G401 (cell line): Measurements from ENCODE around the gene CELF2. TPM values are rescaled to one million over a fixed set of nuclear protein-coding genes. Genes with fewer than 3 reads are reported as not detected.

Experiments used
- DNase-seq: peaks from one replicate; pipeline ENCODE4 v3.0.0-alpha.2; 2015; ENCODE audit warnings: low spot score
- in situ Hi-C: cut with HindIII; loops from 2 replicates; pipeline ENCODE4 v1.10.0; 2016; ENCODE audit warnings: low sequenced_read_pairs, mixed read lengths
- total RNA-seq: library from RNA; depleted of rRNA; stranded (reverse); fragments of >200 nt; shearing (Covaris generic); gene quantifications from 2 replicates; pipeline ENCODE4 v1.2.3, GENCODE V29; 2014

The CELF2 gene
- total RNA-seq, 1 experiment from 2014 or later, result 0.51 TPM

DNA sequence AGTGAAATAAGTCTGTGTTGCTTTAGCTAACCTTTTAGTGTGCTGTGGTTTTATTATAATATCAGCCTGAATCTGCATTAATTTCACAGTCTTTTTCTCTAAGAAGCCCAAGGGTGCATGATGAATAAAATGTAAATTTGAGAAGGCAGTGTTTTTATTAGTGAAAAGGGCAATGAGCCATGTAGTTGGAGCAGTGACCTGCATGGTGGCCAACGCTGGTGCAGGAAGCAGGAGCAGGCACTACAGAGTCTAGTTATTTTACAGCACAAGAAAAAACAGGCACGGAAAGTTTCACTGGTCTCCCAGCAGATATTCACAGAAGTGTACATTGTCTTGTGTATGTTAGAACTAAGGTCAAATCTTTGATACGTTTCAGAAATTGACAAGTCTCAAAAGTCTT, 247.8 kb downstream of the CELF2 start:
- DNase-seq, result peak; percentile 65
- in situ Hi-C loops, result no loop called here

DNA sequence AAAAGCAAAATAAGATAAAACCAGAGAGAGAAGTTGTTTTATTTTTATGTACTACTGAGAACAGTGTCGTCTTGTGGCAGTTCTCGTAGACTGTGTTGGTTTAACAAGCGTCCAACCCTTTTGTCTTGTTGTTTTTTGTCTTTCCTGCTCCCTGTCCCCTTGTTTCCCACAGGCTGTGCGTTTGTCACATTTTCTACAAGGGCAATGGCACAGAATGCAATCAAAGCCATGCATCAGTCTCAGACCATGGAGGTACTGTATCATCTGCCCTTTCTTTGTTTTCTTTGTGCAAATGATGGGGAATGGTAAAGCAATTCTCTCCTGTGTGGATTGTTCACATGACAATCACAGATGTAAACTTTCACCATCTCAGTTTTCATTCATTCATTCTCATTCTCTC, 248.8 kb downstream of the CELF2 start:
- in situ Hi-C loops, result no loop called here
- DNase-seq, result no peak

- DNase-seq, result peak; percentile 58
- in situ Hi-C loops, result no loop called here
These were observed 252.6 kb downstream of the CELF2 start for GRCh38 chr10:11270135-11270857.

GRCh38 chr10:11270858-11271179, 253.1 kb downstream of the CELF2 start:
- no peak for DNase-seq
- in situ Hi-C loops, result no loop called here

DNA sequence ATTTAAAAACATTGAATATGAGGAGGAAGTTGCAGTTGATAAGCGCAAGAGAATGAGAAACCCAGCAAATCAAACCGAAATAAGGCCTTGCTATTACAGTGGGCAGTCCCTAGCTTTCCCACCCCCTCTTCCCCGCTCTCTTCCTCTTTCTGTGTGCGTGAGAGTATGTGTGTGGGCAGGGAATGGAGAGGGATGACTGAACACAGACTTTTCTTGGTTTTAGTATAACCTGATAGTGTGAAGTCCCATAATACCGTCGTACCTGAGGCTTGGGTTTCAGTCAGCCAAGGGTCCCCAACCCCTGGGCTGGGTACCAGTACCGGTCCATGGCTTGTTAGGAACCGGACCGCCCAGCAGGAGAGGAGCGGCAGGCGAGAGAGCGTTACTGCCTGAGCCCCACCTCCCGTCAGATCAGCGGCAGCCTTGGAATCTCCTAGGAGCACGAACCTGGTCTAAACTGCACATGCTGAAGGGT, 255.3 kb downstream of the CELF2 start:
- in situ Hi-C loops, result no loop called here
- no peak for DNase-seq

- DNase-seq, result no peak
- in situ Hi-C loops, result no loop called here
These were observed 256.8 kb downstream of the CELF2 start for GRCh38 chr10:11274452-11274851.

DNA sequence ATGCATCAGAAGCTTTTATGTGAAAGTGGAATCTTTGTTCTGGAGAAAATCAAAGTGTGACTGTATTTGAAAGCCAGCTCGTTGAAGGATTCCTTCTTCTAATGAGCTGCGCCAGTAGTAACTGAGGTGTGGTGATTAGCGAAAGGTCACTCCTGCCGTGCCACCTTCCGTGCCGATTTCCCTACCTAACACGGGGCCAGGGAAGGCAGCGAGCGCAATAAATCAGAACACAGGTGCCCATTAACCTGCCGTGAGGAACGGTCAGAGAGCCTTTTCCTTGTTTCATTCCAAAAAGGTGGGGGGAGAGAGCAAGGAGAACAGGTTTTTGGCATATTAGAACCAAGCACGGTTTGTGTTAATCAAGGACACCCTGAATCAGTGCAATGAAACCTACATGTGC, 258.0 kb downstream of the CELF2 start:
- peak; percentile 43 for DNase-seq
- in situ Hi-C loops, result no loop called here

- DNase-seq, result peak; percentile 48
- in situ Hi-C loops, result no loop called here
These were observed 258.8 kb downstream of the CELF2 start for GRCh38 chr10:11276449-11276990.

GRCh38 chr10:11279314-11279713, 261.6 kb downstream of the CELF2 start:
- in situ Hi-C loops, result no loop called here
- peak; percentile 36 for DNase-seq

- DNase-seq, result no peak
These were observed 262.7 kb downstream of the CELF2 start for GRCh38 chr10:11280187-11280932.

DNA sequence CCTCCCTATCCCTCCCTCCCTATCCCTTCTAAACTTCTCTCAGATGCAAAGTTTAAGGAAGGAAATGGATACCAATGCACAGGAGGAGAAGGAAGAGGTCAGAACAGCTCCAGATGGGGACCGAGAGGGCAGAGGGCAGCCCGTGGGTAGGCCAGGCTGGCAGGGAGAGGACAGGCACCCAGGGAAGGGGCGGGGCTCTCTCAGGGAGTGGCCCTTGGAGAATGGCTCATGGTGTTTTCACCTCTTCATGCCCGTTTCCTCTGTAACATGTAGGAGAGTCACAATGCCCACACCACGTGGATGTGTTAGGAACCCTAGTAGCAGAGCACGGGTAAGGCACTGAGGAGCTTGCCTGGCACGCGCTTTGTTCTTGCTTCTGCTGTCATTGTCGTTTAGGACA, 264.5 kb downstream of the CELF2 start:
- DNase-seq, result no peak
- in situ Hi-C loops, result no loop called here

More at GRCh38 chr10:11280187-11280932, 262.7 kb downstream of the CELF2 start:
- in situ Hi-C loops, result no loop called here

DNA sequence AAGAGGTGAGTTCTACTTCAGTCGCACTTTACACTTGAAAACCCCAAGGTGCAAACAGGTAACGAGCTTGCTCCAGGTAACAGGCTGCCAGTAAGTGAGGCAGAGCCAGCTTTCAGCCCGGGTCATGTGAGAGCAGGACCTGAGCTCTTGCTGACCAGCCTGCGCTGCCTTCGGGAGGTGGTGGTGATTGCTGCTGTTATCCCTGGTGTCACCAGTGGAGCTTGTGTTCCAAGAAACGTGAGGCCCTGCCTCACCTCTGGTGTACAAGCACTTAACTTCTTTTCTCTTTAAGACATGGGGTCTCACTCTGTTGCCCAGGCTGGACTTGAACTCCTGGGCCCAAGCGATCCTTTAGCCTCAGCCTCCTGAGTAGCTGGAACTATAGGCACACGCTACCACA, 265.0 kb downstream of the CELF2 start:
- DNase-seq, result no peak
- in situ Hi-C loops, result no loop called here

DNA sequence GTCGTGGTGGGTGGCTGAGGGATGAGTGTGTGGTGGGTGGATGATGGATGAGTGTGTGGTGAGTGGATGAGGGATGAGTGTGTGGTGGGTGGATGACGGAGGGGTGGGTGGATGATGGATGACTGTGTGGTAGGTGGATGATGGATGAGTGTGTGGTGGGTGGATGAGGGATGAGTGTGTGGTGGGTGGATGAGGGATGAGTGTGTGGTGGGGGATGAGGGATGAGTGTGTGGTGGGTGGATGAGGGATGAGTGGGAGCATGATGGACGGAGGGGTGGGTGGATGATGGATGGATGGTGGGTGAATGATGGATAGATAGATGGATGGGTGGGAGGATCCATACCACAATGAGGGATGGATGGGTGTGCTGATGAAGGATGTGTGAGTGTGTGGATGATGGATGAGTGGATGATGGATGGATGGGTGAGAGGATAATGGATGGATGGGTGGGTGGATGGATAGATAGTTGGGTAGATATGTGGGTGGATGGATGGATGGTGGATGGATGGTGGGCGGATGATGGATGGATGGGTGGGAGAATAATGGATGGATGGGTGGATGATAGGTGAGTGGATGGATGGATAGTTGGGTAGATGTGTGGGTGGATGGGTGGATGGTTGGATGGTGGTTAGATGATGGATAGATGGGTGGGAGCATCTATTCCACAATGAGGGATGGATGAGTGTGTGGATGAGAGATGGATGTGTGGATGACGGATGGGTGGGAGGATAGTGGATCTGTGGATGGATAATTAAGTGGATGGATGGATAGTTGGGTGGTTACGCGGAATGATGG, 266.8 kb downstream of the CELF2 start:
- no peak for DNase-seq
- in situ Hi-C loops, result no loop called here

DNA sequence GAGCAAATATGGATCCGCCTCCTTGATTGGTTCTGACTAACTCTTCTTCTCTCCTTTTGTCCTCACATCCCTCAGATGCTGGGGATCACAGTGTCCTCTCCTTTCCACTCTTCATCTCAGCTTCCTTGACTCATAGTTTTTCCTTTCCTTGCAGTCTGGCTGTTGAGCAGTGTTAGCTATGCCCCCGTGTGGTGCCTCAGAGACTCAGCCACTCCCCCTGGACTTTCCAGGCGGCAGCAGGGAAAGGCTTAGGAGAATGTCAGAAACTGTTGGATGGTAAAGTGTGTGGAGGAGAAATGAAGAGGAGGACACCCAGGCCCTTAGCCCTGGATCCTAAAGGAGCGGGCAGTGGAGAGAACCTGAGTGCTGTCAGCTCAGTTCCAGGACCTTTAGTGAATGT, 267.5 kb downstream of the CELF2 start:
- in situ Hi-C loops, result no loop called here
- no peak for DNase-seq

- in situ Hi-C loops, result no loop called here
- DNase-seq, result no peak
These were observed 268.7 kb downstream of the CELF2 start for GRCh38 chr10:11286261-11286852.

DNA sequence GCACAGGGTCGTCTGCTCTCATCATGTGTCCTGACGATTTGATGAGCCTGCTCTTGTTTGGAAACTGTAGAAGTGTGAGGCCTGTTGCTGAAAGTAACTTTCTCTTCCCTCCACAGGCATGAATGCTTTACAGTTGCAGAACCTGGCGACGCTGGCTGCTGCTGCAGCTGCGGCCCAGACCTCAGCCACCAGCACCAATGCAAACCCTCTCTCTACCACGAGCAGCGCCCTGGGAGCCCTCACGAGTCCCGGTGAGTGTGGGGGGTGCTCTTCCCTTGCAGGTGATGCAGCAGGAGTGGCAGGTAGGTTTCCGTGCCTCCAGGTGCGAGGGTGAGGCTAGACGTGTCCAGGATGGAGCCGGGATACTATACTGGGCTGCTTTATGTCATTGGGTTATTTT, 270.6 kb downstream of the CELF2 start:
- no peak for DNase-seq
- in situ Hi-C loops, result no loop called here

DNA sequence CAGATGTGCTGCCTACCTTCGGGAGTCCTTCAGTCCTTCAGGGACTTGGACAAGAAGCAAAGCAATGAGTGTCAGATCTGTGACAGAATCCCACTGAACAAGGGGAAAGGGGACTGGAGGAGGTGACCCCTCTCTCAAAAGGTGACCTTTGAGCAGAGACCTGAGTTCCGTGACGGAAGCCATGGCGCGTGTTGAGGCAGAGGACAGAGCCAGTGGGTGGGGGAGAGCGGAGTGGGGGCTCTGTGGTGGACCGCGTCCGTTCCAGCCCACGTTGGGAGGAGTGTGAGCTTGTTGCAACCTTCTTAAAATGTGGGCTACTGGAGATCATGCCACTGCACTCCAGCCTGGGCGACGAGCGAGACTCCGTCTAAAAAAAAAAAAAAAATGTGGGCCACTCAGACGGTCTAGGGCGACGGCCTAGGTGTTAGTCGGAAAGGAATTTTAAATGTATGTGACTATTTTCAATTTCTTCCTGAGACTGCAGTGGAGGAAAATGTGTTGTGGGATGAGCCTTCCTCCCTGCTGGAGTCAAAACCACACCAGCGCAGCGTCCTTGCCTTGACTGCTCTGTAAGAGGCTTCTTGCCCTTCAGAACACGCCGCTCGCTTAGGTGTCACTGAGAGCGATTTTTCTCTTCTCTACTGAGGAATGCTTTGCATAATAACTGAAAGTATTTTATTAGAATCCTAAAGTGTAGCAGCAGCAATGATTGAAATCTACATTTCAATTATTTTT, 272.7 kb downstream of the CELF2 start:
- DNase-seq, result no peak
- in situ Hi-C loops, result no loop called here

GRCh38 chr10:11292576-11293302, 275.1 kb downstream of the CELF2 start:
- in situ Hi-C loops, result no loop called here
- no peak for DNase-seq
